ENCODE results near the gene BMP6. TPM values are rescaled to one million over a fixed set of nuclear protein-coding genes. Genes with fewer than 3 reads are reported as not detected.

The BMP6 gene
- total RNA-seq, 1 experiment from 2014 or later = 0.28 TPM

GRCh38 chr6:7905416-7905815 is 179.5 kb downstream of the BMP6 start:
- DNase-seq = no peak
- Histone ChIP-seq H2AFZ (ENCODE audit: low read length) (no peak overlapping the region), H2BK12ac (ENCODE audit: insufficient read length, low read depth, low read length) (no peak overlapping the region), H3K9ac (ENCODE audit: extremely low read depth, insufficient read length, low read length) (no peak overlapping the region), H2AK5ac (ENCODE audit: insufficient read length, low read length) (no peak overlapping the region), H3K23me2 (ENCODE audit: insufficient read length, low read depth, low read length, poor library complexity, severe bottlenecking) (peaks cover 6% of the 10 kb centered on the region), H3K27me3 (ENCODE audit: insufficient read depth, low read length) (no peaks in the 10 kb centered on the region), H3K18ac (ENCODE audit: insufficient read length, low read depth, low read length) (no peak overlapping the region), H3K14ac (ENCODE audit: insufficient read depth, low read length) (no peak overlapping the region), H4K8ac (replicated peaks; ENCODE audit: insufficient read length, low read depth, low read length) (no peak overlapping the region), H2BK5ac (ENCODE audit: insufficient read length, low read length) (no peak overlapping the region), H3K4ac (ENCODE audit: low read depth, low read length) (no peak overlapping the region), H3K79me2 (ENCODE audit: insufficient read depth, low read length) (peaks cover 28% of the 10 kb centered on the region; the same call in 1 of the 2 replicates), H3K56ac (ENCODE audit: insufficient read length, low read depth, low read length) (no peak overlapping the region), H3K9me3 (ENCODE audit: control insufficient read depth, low read depth, low read length) (no peaks in the 10 kb centered on the region), H3K23ac (ENCODE audit: insufficient read length, low read depth, low read length) (no peak overlapping the region), H3K27ac (ENCODE audit: insufficient read length, low read depth, low read length) (no peak overlapping the region), H3K4me1 (ENCODE audit: insufficient read depth, low read length) (no peaks in the 10 kb centered on the region), H2BK15ac (ENCODE audit: low read depth, low read length) (no peak overlapping the region), H4K20me1 (ENCODE audit: control insufficient read depth, insufficient read depth, insufficient read length) (no peaks in the 10 kb centered on the region), H2BK120ac (ENCODE audit: low read depth, low read length, poor library complexity, severe bottlenecking) (no peak overlapping the region), H4K5ac (ENCODE audit: insufficient read length, low read depth, low read length) (no peak overlapping the region), H4K91ac (ENCODE audit: insufficient read length, low read depth, low read length) (no peak overlapping the region), H3T11ph (ENCODE audit: low read length) (no peak overlapping the region), H3K79me1 (ENCODE audit: insufficient read depth, low read depth, low read length, poor library complexity, severe bottlenecking) (no peaks in the 10 kb centered on the region), H3K4me2 (ENCODE audit: insufficient read depth, insufficient read length, low read length) (no peak overlapping the region), H2BK20ac (ENCODE audit: low read depth, low read length, poor library complexity, severe bottlenecking) (no peak overlapping the region)
- WGBS (ENCODE audit: extremely low coverage, insufficient read length, low lambda C conversion rate) = no CpG with 5 or more reads among the region's 2 CpGs
- Mint-ChIP-seq H3K36me3 (ENCODE audit: insufficient read depth in 1 of 3, low read depth in 3 of 3) (peaks cover 27 to 51% (median 49%) of the 10 kb centered on the region in 3 experiments; a peak in 6 of 7 replicates), H3K27ac (no peak overlapping the region; a peak in 1 of 7 replicates), H3K9me3 (no peaks in the 10 kb centered on the region), H3K4me3 (no peak overlapping the region), H3K27me3 (ENCODE audit: low read depth) (no peaks in the 10 kb centered on the region), H3K4me1 (peaks cover 9 to 11% of the 10 kb centered on the region in 2 experiments)
- TF ChIP-seq CTCF (conservative IDR thresholded peaks at IDR 0.05) = no peak
